ENCODE results near the gene CDH13.

CDH13 gene

DNA sequence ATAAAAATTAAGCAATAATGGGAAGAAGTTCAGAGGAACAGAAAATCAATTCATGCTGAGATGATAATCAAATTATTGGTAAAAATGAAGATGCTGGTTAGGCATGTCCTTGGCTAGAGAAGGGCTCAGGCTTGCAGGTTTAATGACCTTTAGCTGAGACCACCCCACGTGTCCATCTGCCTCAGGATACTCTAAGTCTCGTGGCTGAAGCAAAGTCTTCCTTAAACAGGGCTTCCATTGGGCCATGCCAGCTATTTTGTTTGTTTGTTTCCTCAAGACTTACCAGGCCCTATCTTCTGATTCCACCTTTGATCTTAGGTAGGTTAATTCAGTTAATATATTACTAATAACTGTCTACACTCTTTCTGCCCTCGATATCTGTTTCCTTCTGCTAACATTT, 366.0 kb downstream of the CDH13 start:
- Histone ChIP-seq H2AFZ (ENCODE audit: low read length) (no peak overlapping the region), H3F3A (ENCODE audit: insufficient read depth, low read length) (no peaks in the 10 kb centered on the region), H3K9ac (ENCODE audit: low read length) (no peak overlapping the region), H3K4me2 (ENCODE audit: low read depth, low read length) (no peak overlapping the region), H4K20me1 (ENCODE audit: insufficient read depth, low read length) (no peaks in the 10 kb centered on the region), H3K27me3 (replicated peaks; ENCODE audit: insufficient read depth, low read length) (no peaks in the 10 kb centered on the region), H3K9me2 (replicated peaks; ENCODE audit: insufficient read depth, low read length) (no peaks in the 10 kb centered on the region), H3K9me3 (replicated peaks; ENCODE audit: insufficient read depth, low read length) (no peaks in the 10 kb centered on the region), H3K4me1 (ENCODE audit: low read length) (no peaks in the 10 kb centered on the region), H3K36me3 (replicated peaks; ENCODE audit: insufficient read depth, low read length) (no peaks in the 10 kb centered on the region), H3K79me2 (ENCODE audit: low read length) (no peaks in the 10 kb centered on the region), H3K27ac (ENCODE audit: low read length) (no peak overlapping the region), H3K4me3 (ENCODE audit: low read length) (no peak overlapping the region)
- DNase-seq = no peak
- TF ChIP-seq EZH2phosphoT487 (IDR thresholded peaks at IDR 0.05; ENCODE audit: low read length) (no peak), EZH2 (optimal IDR thresholded peaks at IDR 0.05; ENCODE audit: low read depth, low read length) (no peak), CTCF (IDR thresholded peaks at IDR 0.05; ENCODE audit: low read length) (no peak)

GRCh38 chr16:82993415-82993814, 366.6 kb downstream of the CDH13 start:
- DNase-seq = no peak
- H3K4me1 ChIP-seq (ENCODE audit: low read length) = no peaks in the 10 kb centered on the region
- no peaks in the 10 kb centered on the region for H3F3A ChIP-seq (ENCODE audit: insufficient read depth, low read length)
- H3K79me2 ChIP-seq (ENCODE audit: low read length) = no peaks in the 10 kb centered on the region
- H3K4me3 ChIP-seq (ENCODE audit: low read length) = no peak overlapping the region
- TF ChIP-seq CTCF (IDR thresholded peaks at IDR 0.05; ENCODE audit: low read length) = no peak
- no peak overlapping the region for H2AFZ ChIP-seq (ENCODE audit: low read length)
- no peaks in the 10 kb centered on the region for H4K20me1 ChIP-seq (ENCODE audit: insufficient read depth, low read length)
- no peak overlapping the region for H3K27ac ChIP-seq (ENCODE audit: low read length)
- H3K9me3 ChIP-seq (replicated peaks; ENCODE audit: insufficient read depth, low read length) = no peaks in the 10 kb centered on the region
- H3K4me2 ChIP-seq (ENCODE audit: low read depth, low read length) = no peak overlapping the region
- no peaks in the 10 kb centered on the region for H3K27me3 ChIP-seq (replicated peaks; ENCODE audit: insufficient read depth, low read length)
- H3K9me2 ChIP-seq (replicated peaks; ENCODE audit: insufficient read depth, low read length) = no peaks in the 10 kb centered on the region
- no peaks in the 10 kb centered on the region for H3K36me3 ChIP-seq (replicated peaks; ENCODE audit: insufficient read depth, low read length)
- H3K9ac ChIP-seq (ENCODE audit: low read length) = no peak overlapping the region

DNA sequence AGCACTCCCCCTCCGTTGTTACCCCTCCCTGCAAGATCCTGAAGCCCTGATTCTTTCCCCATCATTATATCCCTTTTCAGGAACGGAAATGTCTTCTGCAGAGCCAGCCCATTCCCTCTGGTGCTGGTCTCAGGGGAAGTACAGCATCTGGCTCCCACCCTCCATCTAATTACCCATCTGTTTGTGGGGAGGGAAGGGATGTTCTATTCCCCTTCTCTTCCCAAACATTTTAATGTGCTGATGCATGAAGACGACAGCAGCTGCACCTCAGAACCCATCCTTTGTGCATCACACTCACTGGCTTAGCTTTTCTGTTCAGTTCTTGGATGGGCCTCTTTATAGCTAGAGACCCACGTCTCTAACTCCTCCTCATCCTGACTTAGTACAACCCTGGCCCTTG, 367.2 kb downstream of the CDH13 start:
- Histone ChIP-seq H3F3A (ENCODE audit: insufficient read depth, low read length) (no peaks in the 10 kb centered on the region), H3K79me2 (ENCODE audit: low read length) (no peaks in the 10 kb centered on the region), H3K9ac (ENCODE audit: low read length) (no peak overlapping the region), H3K9me2 (replicated peaks; ENCODE audit: insufficient read depth, low read length) (no peaks in the 10 kb centered on the region), H3K27me3 (replicated peaks; ENCODE audit: insufficient read depth, low read length) (no peaks in the 10 kb centered on the region), H3K36me3 (replicated peaks; ENCODE audit: insufficient read depth, low read length) (no peaks in the 10 kb centered on the region), H3K4me2 (ENCODE audit: low read depth, low read length) (no peak overlapping the region), H3K27ac (ENCODE audit: low read length) (no peak overlapping the region), H2AFZ (ENCODE audit: low read length) (no peak overlapping the region), H3K4me3 (ENCODE audit: low read length) (no peak overlapping the region), H4K20me1 (ENCODE audit: insufficient read depth, low read length) (no peaks in the 10 kb centered on the region), H3K9me3 (replicated peaks; ENCODE audit: insufficient read depth, low read length) (no peaks in the 10 kb centered on the region), H3K4me1 (ENCODE audit: low read length) (no peaks in the 10 kb centered on the region)
- DNase-seq = no peak
- TF ChIP-seq EZH2phosphoT487 (IDR thresholded peaks at IDR 0.05; ENCODE audit: low read length) (no peak), EZH2 (optimal IDR thresholded peaks at IDR 0.05; ENCODE audit: low read depth, low read length) (no peak), CTCF (IDR thresholded peaks at IDR 0.05; ENCODE audit: low read length) (no peak)
